GM12878 (cell line): ENCODE measurements around the gene RIPK3. TPM values are rescaled to one million over a fixed set of nuclear protein-coding genes. Genes with fewer than 3 reads are reported as not detected.

Source experiments
- ATAC-seq: fragments of 200-7000 bp; cut with Tn5 transposase; 3 replicates; pipeline ENCODE4 v1.9.1; 2020; ENCODE audit warnings: mild to moderate bottlenecking, moderate library complexity
- BruUV-seq: library from RNA; stranded (reverse); fragments of 400-500 nt; replicated peaks from 2 replicates; lab custom pipeline; 2021; lab: Mats Ljungman, UMichigan
- CTCF ChIA-PET: fragments of 300-600 bp; sonication (Branson Sonifier 250); formaldehyde crosslinking; extraction: SDS; loops from one replicate; lab custom pipeline; 2021; ENCODE audit warnings: inconsistent platforms; lab: Yijun Ruan, JAX
- POLR2A ChIA-PET: fragments of 350-600 bp; formaldehyde crosslinking; extraction: SDS; loops from one replicate; lab custom pipeline; 2021; ENCODE audit warnings: inconsistent platforms; lab: Charles Lee
- RAD21 ChIA-PET: fragments of 300-600 bp; sonication (Branson Sonifier 250); formaldehyde crosslinking; loops from one replicate; lab custom pipeline; 2023; ENCODE audit warnings: antibody characterized with exemption; ENCODE audit not compliant: unreplicated experiment; lab: Charles Lee
- SMC1A ChIA-PET: fragments of 300-600 bp; sonication (Branson Sonifier 250); formaldehyde crosslinking; loops from one replicate; lab custom pipeline; 2023; ENCODE audit not compliant: unreplicated experiment, uncharacterized antibody; lab: Charles Lee
- DNase-seq: peaks from one replicate; pipeline ENCODE4 v3.0.0-alpha.2; 2011; ENCODE audit warnings: low read depth, low spot score
- FAIRE-seq: peaks from 3 replicates; lab custom pipeline; 2011; peaks lifted over from hg19 to GRCh38; lab: Jason Lieb, UNC
- H2AFZ ChIP-seq: 2 replicates; pipeline ENCODE4 v1.6.0; 2011; ENCODE audit warnings: low read depth, low read length, control low read depth; ENCODE audit not compliant: control insufficient read depth
- H3K27ac ChIP-seq: 2 replicates; pipeline ENCODE4 v1.5.1; 2011; ENCODE audit warnings: control low read depth; ENCODE audit not compliant: control insufficient read depth, insufficient read depth
- H3K27me3 ChIP-seq, 2 experiments: replicated peaks in 1 of 2; 2 replicates each; pipeline versions ENCODE4 v1.6.0 to v1.6.1; 2011; ENCODE audit warnings: low read length in 1 of 2; ENCODE audit not compliant: control insufficient read depth in 2 of 2, insufficient read depth in 2 of 2
- H3K36me3 ChIP-seq, 2 experiments: 2 replicates each; pipeline ENCODE4 v1.5.1; 2011; ENCODE audit warnings: low read length in 1 of 2; ENCODE audit not compliant: control insufficient read depth in 2 of 2, insufficient read depth in 2 of 2
- H3K4me1 ChIP-seq: 2 replicates; pipeline ENCODE4 v1.6.1; 2011; ENCODE audit warnings: mild to moderate bottlenecking, low read length, moderate library complexity, mixed read lengths; ENCODE audit not compliant: control insufficient read depth, insufficient read depth
- H3K4me2 ChIP-seq: 2 replicates; pipeline ENCODE4 v1.6.0; 2011; ENCODE audit warnings: control low read depth; ENCODE audit not compliant: control insufficient read depth, insufficient read depth
- H3K4me3 ChIP-seq: fragments of 200-600 bp; sonication (generic); 2 replicates; pipeline ENCODE4 v1.5.1; 2016
- H3K79me2 ChIP-seq: 2 replicates; pipeline ENCODE4 v1.6.0; 2011; ENCODE audit warnings: low read length; ENCODE audit not compliant: control insufficient read depth, insufficient read depth
- H3K9ac ChIP-seq: 2 replicates; pipeline ENCODE4 v1.8.0; 2011; ENCODE audit warnings: low read length, control low read depth, mixed read lengths; ENCODE audit not compliant: control insufficient read depth, insufficient read depth
- H3K9me3 ChIP-seq: replicated peaks from 3 replicates; pipeline ENCODE4 v1.5.1; 2011; ENCODE audit warnings: mild to moderate bottlenecking, low read length; ENCODE audit not compliant: control insufficient read depth, insufficient read depth
- H4K20me1 ChIP-seq: 2 replicates; pipeline ENCODE4 v1.6.0; 2011; ENCODE audit not compliant: control insufficient read depth, insufficient read depth
- ESRRA ChIP-seq: IDR thresholded peaks from 2 replicates; pipeline ENCODE4 v1.6.1; 2012; ENCODE audit warnings: mild to moderate bottlenecking, low read length, improper control_type of control experiment
- IKZF2 ChIP-seq, 2 experiments: fragments of 450-650 bp; IDR thresholded peaks; 2 replicates each; pipeline ENCODE4 v1.6.1; 2017; ENCODE audit warnings: mild to moderate bottlenecking in 2 of 2, moderate library complexity in 2 of 2
- MTA3 ChIP-seq: IDR thresholded peaks from 2 replicates; pipeline ENCODE4 v1.6.1; 2012; ENCODE audit warnings: low read length, inconsistent platforms, borderline replicate concordance
- POLR2A ChIP-seq: IDR thresholded peaks from 2 replicates; pipeline ENCODE4 v1.6.1; 2011; ENCODE audit warnings: low read depth, mild to moderate bottlenecking, low read length
- SUZ12 ChIP-seq: fragments of 200-600 bp; sonication (generic); IDR thresholded peaks from one replicate; pipeline ENCODE4 v1.6.1; 2018; ENCODE audit warnings: antibody characterized with exemption, mild to moderate bottlenecking; ENCODE audit not compliant: unreplicated experiment
- TBL1XR1 ChIP-seq: IDR thresholded peaks from 2 replicates; pipeline ENCODE4 v1.6.1; 2012; ENCODE audit warnings: low read depth, low read length, improper control_type of control experiment
- WGBS: methylation state at CpG from one replicate; pipeline ENCODE4 v1.1.6; 2016; ENCODE audit warnings: low lambda C conversion rate; ENCODE audit not compliant: insufficient replicate concordance, insufficient coverage; ENCODE audit errors: missing lambda C conversion rate; 5-methylcytosine and 5-hydroxymethylcytosine counted together
- in situ Hi-C: fragments of 300-500 bp; cut with MboI; formaldehyde crosslinking; loops from 9 replicates; pipeline ENCODE4 v1.14.3; 2018; ENCODE audit warnings: mixed read lengths
- intact Hi-C: fragments of 100-400 bp; cut with micrococcal nuclease; formaldehyde crosslinking; loops from one replicate; pipeline ENCODE4 v1.14.2; 2022; ENCODE audit not compliant: unreplicated experiment
- polyA plus RNA-seq, 11 experiments: library from polyadenylated mRNA; depleted of rRNA in 4 of 11; unstranded in 6 of 11; stranded (reverse) in 5 of 11; fragments of >200 nt; fragmentation: Nextera tagmentation in 4 of 11; fragmentation: Illumina TruSeq in 1 of 11; extraction: Ambion mirVana in 4 of 11; extraction: Trizol in 1 of 11; gene quantifications; 1 replicate in 1 of 11; 2 replicates in 10 of 11; pipeline versions ENCODE4 v1.2.1 to v1.2.3, GENCODE V29; 2011 to 2016; ENCODE audit warnings: inconsistent platforms in 2 of 11, missing spikeins in 2 of 11, low read depth in 1 of 11
- total RNA-seq, 4 experiments: library from RNA; depleted of rRNA in 3 of 4; stranded (reverse); fragments of >200 nt in 3 of 4; fragmentation: Illumina TruSeq in 1 of 4; extraction: Trizol in 1 of 4; gene quantifications; 2 replicates each; pipeline versions ENCODE4 v1.2.1 to v1.2.3, GENCODE V29; 2013 to 2021

RIPK3 gene
- total and polyA plus RNA-seq, 10 of the 15 experiments (the other 5 are each of a cell fraction or from before 2014, with no cell fraction given) = 2.0 to 13.6 (median 8.1) TPM

GRCh38 chr14:24369907-24370687 lies 30.3 kb upstream of the RIPK3 start:
- in situ Hi-C loops (loop anchor here (5.0 kb wide), 1 partner anchor 62 kb away; no protein-coding TSS in a partner anchor), intact Hi-C loops (loop anchor here (5.0 kb wide), 2 partner anchors 38 to 42 kb away; no protein-coding TSS in a partner anchor)
- Histone ChIP-seq H3K4me1 (peaks cover 16% of the 10 kb centered on the region), H2AFZ (no peak overlapping the region), H3K4me3 (no peak overlapping the region), H3K27me3 (peaks cover 1 to 6% of the 10 kb centered on the region in 2 experiments), H3K79me2 (no peaks in the 10 kb centered on the region), H3K4me2 (no peak overlapping the region), H4K20me1 (no peaks in the 10 kb centered on the region), H3K27ac (no peak overlapping the region), H3K9ac (no peak overlapping the region), H3K36me3 (no peaks in the 10 kb centered on the region), H3K9me3 (no peaks in the 10 kb centered on the region)
- ATAC-seq (no peak), FAIRE-seq (no peak), DNase-seq (no peak)
- SMC1A ChIA-PET = interaction anchor here (0.8 to 1.6 kb wide), 6 partner anchors 9 to 62 kb away, joined by 3 to 8 read pairs (median 3); partner anchors contain the start of gene RIPK3
- no peak for TF ChIP-seq TBL1XR1
- no peak for TF ChIP-seq MTA3
- no peak for TF ChIP-seq POLR2A
- TF ChIP-seq IKZF2 (IDR thresholded peaks at IDR 0.05) = no peak
- TF ChIP-seq SUZ12 = no peak
- no peak for TF ChIP-seq ESRRA
- POLR2A ChIA-PET = interaction anchor here (0.6 to 1.1 kb wide), 3 partner anchors 18 to 96 kb away, joined by 3 to 4 read pairs (median 4); no protein-coding TSS in a partner anchor
- no TSS peak for BruUV-seq
- CTCF ChIA-PET = interaction anchor here (1.1 to 4.4 kb wide), 9 partner anchors 8 to 99 kb away, joined by 3 to 22 read pairs (median 4); no protein-coding TSS in a partner anchor
- WGBS = 70% methylated on average over 32 of the region's 32 CpGs
- RAD21 ChIA-PET = interaction anchor here (1.7 to 2.1 kb wide), 3 partner anchors 10 to 62 kb away, joined by 4 to 7 read pairs (median 7); no protein-coding TSS in a partner anchor
